ENCODE results near the gene FRS2.

FRS2 gene

DNA sequence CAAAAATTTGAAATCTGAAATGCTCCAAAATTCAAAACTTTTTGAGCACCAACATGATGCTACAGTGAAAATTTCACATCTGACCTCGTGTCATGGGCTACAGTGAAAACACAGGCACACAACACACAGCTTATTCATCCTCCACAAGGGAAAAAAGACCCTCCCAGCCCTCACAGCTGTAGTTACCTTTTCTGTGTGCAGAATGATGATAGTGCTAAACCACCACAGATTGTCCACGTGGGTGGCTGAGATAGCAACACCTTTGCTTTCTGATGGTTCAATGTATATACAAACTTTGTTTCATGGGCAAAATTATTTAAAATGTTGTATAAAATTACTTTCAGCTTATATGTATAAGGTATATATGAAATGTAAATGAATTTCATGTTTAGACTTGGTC, 46.8 kb downstream of the FRS2 start:
- Histone ChIP-seq H3K4me1 (ENCODE audit: low read depth, poor library complexity, severe bottlenecking) (peaks cover 19% of the 10 kb centered on the region), H3K79me2 (ENCODE audit: insufficient read depth, low read depth) (peaks cover 80% of the 10 kb centered on the region), H2AFZ (ENCODE audit: low read depth) (no peak overlapping the region), H3K27me3 (ENCODE audit: insufficient read depth, low read depth) (no peaks in the 10 kb centered on the region), H3K4me2 (no peak overlapping the region), H3K27ac (no peak overlapping the region), H3K36me3 (ENCODE audit: insufficient read depth) (no peaks in the 10 kb centered on the region), H3K9ac (no peak overlapping the region), H4K20me1 (ENCODE audit: insufficient read depth) (no peaks in the 10 kb centered on the region), H3K4me3 (IDR thresholded peaks at IDR 0.05; ENCODE audit: insufficient read depth, low read depth, low read length) (no peak overlapping the region)
- TF ChIP-seq, protein P1, sequence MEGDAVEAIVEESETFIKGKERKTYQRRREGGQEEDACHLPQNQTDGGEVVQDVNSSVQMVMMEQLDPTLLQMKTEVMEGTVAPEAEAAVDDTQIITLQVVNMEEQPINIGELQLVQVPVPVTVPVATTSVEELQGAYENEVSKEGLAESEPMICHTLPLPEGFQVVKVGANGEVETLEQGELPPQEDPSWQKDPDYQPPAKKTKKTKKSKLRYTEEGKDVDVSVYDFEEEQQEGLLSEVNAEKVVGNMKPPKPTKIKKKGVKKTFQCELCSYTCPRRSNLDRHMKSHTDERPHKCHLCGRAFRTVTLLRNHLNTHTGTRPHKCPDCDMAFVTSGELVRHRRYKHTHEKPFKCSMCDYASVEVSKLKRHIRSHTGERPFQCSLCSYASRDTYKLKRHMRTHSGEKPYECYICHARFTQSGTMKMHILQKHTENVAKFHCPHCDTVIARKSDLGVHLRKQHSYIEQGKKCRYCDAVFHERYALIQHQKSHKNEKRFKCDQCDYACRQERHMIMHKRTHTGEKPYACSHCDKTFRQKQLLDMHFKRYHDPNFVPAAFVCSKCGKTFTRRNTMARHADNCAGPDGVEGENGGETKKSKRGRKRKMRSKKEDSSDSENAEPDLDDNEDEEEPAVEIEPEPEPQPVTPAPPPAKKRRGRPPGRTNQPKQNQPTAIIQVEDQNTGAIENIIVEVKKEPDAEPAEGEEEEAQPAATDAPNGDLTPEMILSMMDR (conservative IDR thresholded peaks at IDR 0.05; ENCODE audit: low read depth, low read length), result no peak

DNA sequence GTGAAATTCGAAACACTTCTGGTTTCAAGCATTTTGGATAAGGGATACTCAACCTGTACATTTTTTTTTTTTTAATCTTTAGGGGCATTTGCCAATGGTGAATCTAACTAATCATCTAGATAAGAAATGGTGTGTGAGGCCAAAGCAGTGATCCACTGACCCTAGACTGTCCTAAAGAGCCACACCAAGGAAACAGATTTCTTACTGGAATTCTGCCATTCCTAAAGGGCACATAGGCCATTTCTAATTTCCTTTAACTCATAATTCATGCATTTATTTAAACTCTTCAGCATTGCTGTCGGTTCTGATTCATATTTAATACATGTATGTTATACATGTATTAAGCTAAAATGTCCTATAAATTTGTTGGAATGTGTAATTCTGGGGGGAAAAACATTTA, 47.2 kb downstream of the FRS2 start:
- Histone ChIP-seq H3K79me2 (ENCODE audit: insufficient read depth, low read depth) (peaks cover 80% of the 10 kb centered on the region), H2AFZ (ENCODE audit: low read depth) (no peak overlapping the region), H3K36me3 (ENCODE audit: insufficient read depth) (no peaks in the 10 kb centered on the region), H3K4me3 (IDR thresholded peaks at IDR 0.05; ENCODE audit: insufficient read depth, low read depth, low read length) (no peak overlapping the region), H3K27me3 (ENCODE audit: insufficient read depth, low read depth) (no peaks in the 10 kb centered on the region), H4K20me1 (ENCODE audit: insufficient read depth) (no peaks in the 10 kb centered on the region), H3K4me2 (no peak overlapping the region), H3K27ac (no peak overlapping the region), H3K4me1 (ENCODE audit: low read depth, poor library complexity, severe bottlenecking) (peaks cover 19% of the 10 kb centered on the region), H3K9ac (no peak overlapping the region)
- TF ChIP-seq, protein P1 (conservative IDR thresholded peaks at IDR 0.05; ENCODE audit: low read depth, low read length), result no peak

DNA sequence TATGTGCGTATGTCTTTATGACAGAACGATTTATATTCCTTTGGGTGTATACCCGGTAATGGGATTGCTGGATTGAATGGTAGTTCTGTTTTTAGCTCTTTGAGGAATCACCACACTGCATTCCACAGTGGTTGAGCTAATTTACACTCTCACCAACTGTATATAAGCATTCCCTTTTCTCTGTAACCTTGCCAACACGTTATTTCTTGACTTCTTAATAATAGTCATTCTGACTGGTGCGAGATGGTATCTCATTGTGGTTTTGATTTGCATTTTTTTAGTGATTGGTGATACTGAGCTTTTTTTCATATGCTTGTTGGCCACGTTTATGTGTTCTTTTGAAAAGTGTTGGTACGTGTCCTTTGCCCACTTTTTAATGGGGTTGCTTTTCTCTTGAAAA, 49.7 kb downstream of the FRS2 start:
- Histone ChIP-seq H3K4me2 (no peak overlapping the region), H3K36me3 (ENCODE audit: insufficient read depth) (no peaks in the 10 kb centered on the region), H3K4me3 (IDR thresholded peaks at IDR 0.05; ENCODE audit: insufficient read depth, low read depth, low read length) (no peak overlapping the region), H3K79me2 (ENCODE audit: insufficient read depth, low read depth) (peaks cover 87% of the 10 kb centered on the region), H3K9ac (no peak overlapping the region), H3K27me3 (ENCODE audit: insufficient read depth, low read depth) (no peaks in the 10 kb centered on the region), H3K4me1 (ENCODE audit: low read depth, poor library complexity, severe bottlenecking) (peaks cover 10% of the 10 kb centered on the region), H2AFZ (ENCODE audit: low read depth) (no peak overlapping the region), H3K27ac (no peak overlapping the region), H4K20me1 (ENCODE audit: insufficient read depth) (no peaks in the 10 kb centered on the region)
- TF ChIP-seq, protein P1 (conservative IDR thresholded peaks at IDR 0.05; ENCODE audit: low read depth, low read length), result no peak

DNA sequence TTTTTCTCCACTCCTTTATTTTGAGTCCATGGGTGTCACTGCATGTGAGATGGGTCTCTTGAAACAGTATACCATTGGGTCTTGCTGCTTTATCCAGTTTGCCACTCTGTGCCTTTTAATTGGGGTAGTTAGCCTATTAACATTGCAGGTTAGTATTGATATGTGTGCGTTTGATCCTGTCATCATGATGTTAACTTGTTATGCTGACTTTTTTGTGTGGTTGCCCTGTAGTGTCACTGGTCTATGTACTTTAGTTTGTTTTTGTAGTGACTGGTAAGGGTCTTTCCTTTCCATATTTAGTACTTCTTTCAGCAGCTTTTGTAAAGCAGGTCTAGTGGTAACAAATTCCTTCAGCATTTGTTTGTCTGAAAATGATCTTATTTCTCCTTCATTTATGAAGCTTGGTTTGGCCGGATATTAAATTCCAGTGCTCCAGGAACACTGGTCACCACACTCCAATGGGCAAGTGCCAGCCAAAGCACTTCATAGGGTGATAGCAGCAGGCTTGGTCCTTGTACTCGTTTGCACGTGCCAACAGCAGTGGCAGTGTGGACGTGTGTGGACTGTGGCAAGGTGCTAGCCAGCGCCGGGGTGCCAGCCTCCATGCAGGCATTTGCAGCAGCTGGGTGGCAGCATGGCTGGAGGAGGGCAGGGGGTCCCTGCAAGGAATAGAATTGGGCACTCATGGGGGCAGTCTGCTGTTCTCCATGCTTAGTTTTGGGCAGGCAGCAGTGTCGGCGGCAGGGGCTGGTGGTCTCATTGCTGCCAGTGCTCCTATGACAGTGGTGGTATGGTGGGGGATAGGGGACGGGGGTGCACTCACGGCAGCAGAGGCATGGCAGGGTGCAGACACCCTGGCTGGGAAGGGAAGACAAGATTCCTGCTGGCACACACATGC, 53.5 kb downstream of the FRS2 start:
- Histone ChIP-seq H3K36me3 (ENCODE audit: insufficient read depth) (no peaks in the 10 kb centered on the region), H3K27ac (no peak overlapping the region), H4K20me1 (ENCODE audit: insufficient read depth) (no peaks in the 10 kb centered on the region), H3K4me1 (ENCODE audit: low read depth, poor library complexity, severe bottlenecking) (peaks cover 20% of the 10 kb centered on the region), H3K27me3 (ENCODE audit: insufficient read depth, low read depth) (no peaks in the 10 kb centered on the region), H2AFZ (ENCODE audit: low read depth) (no peak overlapping the region), H3K4me3 (IDR thresholded peaks at IDR 0.05; ENCODE audit: insufficient read depth, low read depth, low read length) (no peak overlapping the region), H3K79me2 (ENCODE audit: insufficient read depth, low read depth) (peaks cover 92% of the 10 kb centered on the region), H3K4me2 (no peak overlapping the region), H3K9ac (no peak overlapping the region)
- TF ChIP-seq, protein P1 (conservative IDR thresholded peaks at IDR 0.05; ENCODE audit: low read depth, low read length), result no peak

Measured in KMS-11 (cell line).